ENCODE data around the gene PIGS.

The PIGS gene

GRCh38 chr17:28541439-28541838 is 29.9 kb downstream of the PIGS start:
- H3K27ac ChIP-seq: no peak overlapping the region
- TF ChIP-seq ZFX (IDR thresholded peaks at IDR 0.05): no peak
- TF ChIP-seq CTCF (conservative IDR thresholded peaks at IDR 0.05): no peak

- H3K27ac ChIP-seq: no peak overlapping the region
- TF ChIP-seq ZFX (IDR thresholded peaks at IDR 0.05) (no peak), CTCF (conservative IDR thresholded peaks at IDR 0.05) (no peak)
Measured at GRCh38 chr17:28540231-28540630, 31.1 kb downstream of the PIGS start.

- TF ChIP-seq CTCF (conservative IDR thresholded peaks at IDR 0.05): no peak
- TF ChIP-seq ZFX (IDR thresholded peaks at IDR 0.05): no peak
- H3K27ac ChIP-seq: no peak overlapping the region
Measured at GRCh38 chr17:28538296-28538895, 32.9 kb downstream of the PIGS start.

GRCh38 chr17:28537219-28537610 is 34.1 kb downstream of the PIGS start:
- TF ChIP-seq ZFX (IDR thresholded peaks at IDR 0.05) (no peak), CTCF (conservative IDR thresholded peaks at IDR 0.05) (no peak)
- H3K27ac ChIP-seq: peak overlapping the region; percentile 16

GRCh38 chr17:28536532-28537218 is 34.6 kb downstream of the PIGS start:
- no peak for TF ChIP-seq ZFX (IDR thresholded peaks at IDR 0.05)
- no peak for TF ChIP-seq CTCF (conservative IDR thresholded peaks at IDR 0.05)

GRCh38 chr17:28534740-28535375 is 36.5 kb downstream of the PIGS start:
- peak overlapping the region; percentile 16; the same call in 1 of the 2 replicates for H3K27ac ChIP-seq
- TF ChIP-seq CTCF (conservative IDR thresholded peaks at IDR 0.05) (no peak), ZFX (IDR thresholded peaks at IDR 0.05) (no peak)

More at GRCh38 chr17:28536532-28537218, 34.6 kb downstream of the PIGS start:
- peak overlapping the region; percentile 16 for H3K27ac ChIP-seq

All from C4-2B (cell line).